HCT116 (cell line): ENCODE data around the gene DBF4. TPM values are rescaled to one million over a fixed set of nuclear protein-coding genes. Genes with fewer than 3 reads are reported as not detected.
A peak's percentile ranks its signal among the peaks of the same experiment; 100 is the strongest.

Experiments
- ATAC-seq: fragments of 200-7000 bp; cut with Tn5 transposase; 2 replicates; pipeline ENCODE4 v1.9.1; 2020; ENCODE audit warnings: mild to moderate bottlenecking, moderate library complexity
- BruUV-seq: library from RNA; stranded (reverse); fragments of 400-500 nt; replicated peaks from 2 replicates; lab custom pipeline; 2021; lab: Mats Ljungman, UMichigan
- CTCF ChIA-PET: fragments of 300-600 bp; sonication (Branson Sonifier 250); formaldehyde crosslinking; loops from one replicate; lab custom pipeline; 2021; ENCODE audit warnings: antibody characterized with exemption; lab: Charles Lee
- POLR2A ChIA-PET: fragments of 300-600, 350-600 bp; sonication (Branson Sonifier 250); formaldehyde crosslinking; loops from one replicate; lab custom pipeline; 2021; ENCODE audit warnings: antibody characterized with exemption; lab: Charles Lee
- RAD21 ChIA-PET, 2 experiments: fragments of 300-600 bp; sonication (Branson Sonifier 250); formaldehyde crosslinking; loops; one replicate each; lab custom pipeline; 2023; ENCODE audit warnings: low total read pairs in 2 of 2; ENCODE audit not compliant: uncharacterized antibody in 2 of 2, unreplicated experiment in 2 of 2, low non-redundant PET in 1 of 2; lab: Charles Lee
- DNase-seq: peaks from one replicate; pipeline ENCODE4 v3.0.0-alpha.2; 2010; ENCODE audit warnings: low read depth, low spot score
- H2AFZ ChIP-seq: fragments of 200-600 bp; shearing (Covaris generic), sonication (generic); 2 replicates; pipeline ENCODE4 v1.6.1; 2017; ENCODE audit warnings: low read depth, mixed run types, mixed read lengths, antibody characterized with exemption, low read length; ENCODE audit not compliant: poor library complexity, severe bottlenecking
- H3K27ac ChIP-seq: 2 replicates; pipeline ENCODE4 v1.5.1; 2012; ENCODE audit warnings: low read depth, low read length
- H3K27me3 ChIP-seq: fragments of 200-600 bp; sonication (generic); 2 replicates; pipeline ENCODE4 v1.6.1; 2016; ENCODE audit warnings: mixed run types, low read length, mixed read lengths; ENCODE audit not compliant: insufficient read depth
- H3K36me3 ChIP-seq, 2 experiments: fragments of 200-500 bp in 1 of 2; fragments of 200-600 bp in 1 of 2; sonication (Bioruptor generic) in 1 of 2; sonication (generic) in 1 of 2; 2 replicates each; pipeline versions ENCODE4 v1.5.1 to v1.6.1; 2014 to 2016; ENCODE audit warnings: low read length in 2 of 2, inconsistent platforms in 1 of 2, mixed read lengths in 1 of 2, mixed run types in 1 of 2; ENCODE audit not compliant: insufficient read depth in 2 of 2, control insufficient read depth in 1 of 2
- H3K4me1 ChIP-seq, 2 experiments: fragments of 200-600 bp in 1 of 2; sonication (generic) in 1 of 2; 2 replicates each; pipeline versions ENCODE4 v1.5.1 to v1.6.1; 2012 to 2017; ENCODE audit warnings: low read length in 2 of 2, inconsistent platforms in 1 of 2, mild to moderate bottlenecking in 1 of 2, mixed read lengths in 1 of 2, mixed run types in 1 of 2, moderate library complexity in 1 of 2; ENCODE audit not compliant: insufficient read depth in 2 of 2, control insufficient read depth in 1 of 2
- H3K4me2 ChIP-seq: fragments of 200-600 bp; sonication (generic); 2 replicates; pipeline ENCODE4 v1.6.1; 2017; ENCODE audit warnings: mixed run types, low read length, mixed read lengths
- H3K4me3 ChIP-seq, 2 experiments: fragments of 200-600 bp in 1 of 2; sonication (generic) in 1 of 2; replicated peaks in 1 of 2; 2 replicates each; pipeline ENCODE4 v1.5.1; 2011 to 2016; ENCODE audit warnings: low read length in 2 of 2, control low read depth in 1 of 2, low read depth in 1 of 2, mild to moderate bottlenecking in 1 of 2, mixed read lengths in 1 of 2, mixed run types in 1 of 2
- H3K79me2 ChIP-seq: fragments of 200-600 bp; sonication (generic); 2 replicates; pipeline ENCODE4 v1.6.1; 2017; ENCODE audit warnings: mild to moderate bottlenecking, mixed run types, low read length, moderate library complexity, mixed read lengths; ENCODE audit not compliant: insufficient read depth
- H3K9ac ChIP-seq: fragments of 200-600 bp; sonication (generic); 2 replicates; pipeline ENCODE4 v1.6.1; 2016; ENCODE audit warnings: low read length, mixed read lengths
- H3K9me2 ChIP-seq: fragments of 200-600 bp; sonication (generic), shearing (Covaris generic); 2 replicates; pipeline ENCODE4 v1.6.1; 2017; ENCODE audit warnings: mixed run types, mild to moderate bottlenecking, moderate library complexity; ENCODE audit not compliant: insufficient read depth
- H3K9me3 ChIP-seq, 2 experiments: fragments of 200-500 bp in 1 of 2; fragments of 200-600 bp in 1 of 2; sonication (Bioruptor generic) in 1 of 2; sonication (generic) in 1 of 2; 2 replicates each; pipeline ENCODE4 v1.6.1; 2014 to 2017; ENCODE audit warnings: low read length in 2 of 2, mixed read lengths in 2 of 2, inconsistent platforms in 1 of 2, low read depth in 1 of 2, mild to moderate bottlenecking in 1 of 2, mixed run types in 1 of 2, moderate library complexity in 1 of 2; ENCODE audit not compliant: control insufficient read depth in 1 of 2, insufficient read depth in 1 of 2
- H4K20me1 ChIP-seq: fragments of 200-600 bp; sonication (generic), shearing (Covaris generic); 2 replicates; pipeline ENCODE4 v1.6.1; 2017; ENCODE audit warnings: mixed run types, mild to moderate bottlenecking, moderate library complexity; ENCODE audit not compliant: insufficient read depth
- CEBPB ChIP-seq: IDR thresholded peaks from 2 replicates; pipeline ENCODE4 v1.6.1; 2012; ENCODE audit warnings: low read depth
- CTCF ChIP-seq, 3 experiments: fragments of 200-600 bp in 1 of 3; sonication (generic) in 1 of 3; IDR thresholded peaks in 2 of 3; conservative IDR thresholded peaks in 1 of 3; 2 replicates each; pipeline ENCODE4 v1.5.1; 2012 to 2017; ENCODE audit warnings: low read depth in 2 of 3, low read length in 2 of 3, antibody characterized with exemption in 1 of 3, borderline replicate concordance in 1 of 3, control low read depth in 1 of 3, mild to moderate bottlenecking in 1 of 3, mixed read lengths in 1 of 3, mixed run types in 1 of 3, moderate library complexity in 1 of 3; ENCODE audit not compliant: insufficient read depth in 1 of 3
- EGR1 ChIP-seq: IDR thresholded peaks from 2 replicates; pipeline ENCODE4 v1.6.1; 2012; ENCODE audit warnings: low read depth
- ELF1 ChIP-seq: IDR thresholded peaks from 2 replicates; pipeline ENCODE4 v1.6.1; 2012; ENCODE audit warnings: low read depth, borderline replicate concordance
- EZH2phosphoT487 ChIP-seq: fragments of 200-600 bp; IDR thresholded peaks from 2 replicates; pipeline ENCODE4 v1.6.1; 2018; ENCODE audit warnings: antibody characterized with exemption, borderline replicate concordance
- MAX ChIP-seq: IDR thresholded peaks from 2 replicates; pipeline ENCODE4 v1.6.1; 2012
- POLR2AphosphoS5 ChIP-seq: IDR thresholded peaks from 2 replicates; pipeline ENCODE4 v1.6.1; 2011; ENCODE audit warnings: mild to moderate bottlenecking, low read depth, low read length, moderate library complexity
- REST ChIP-seq: IDR thresholded peaks from 2 replicates; pipeline ENCODE4 v1.6.1; 2012; ENCODE audit warnings: low read depth
- SP1 ChIP-seq: IDR thresholded peaks from 2 replicates; pipeline ENCODE4 v1.6.1; 2012; ENCODE audit warnings: low read depth
- YY1 ChIP-seq: IDR thresholded peaks from 2 replicates; pipeline ENCODE4 v1.6.1; 2011; ENCODE audit warnings: low read length, low read depth, moderate library complexity, mild to moderate bottlenecking; ENCODE audit not compliant: insufficient replicate concordance; ENCODE audit errors: extremely low read depth
- intact Hi-C: fragments of 100-400 bp; cut with micrococcal nuclease; formaldehyde crosslinking; loops from 2 replicates; pipeline ENCODE4 v1.10.0; 2022
- total RNA-seq: library from RNA; stranded (reverse); gene quantifications from one replicate; pipeline ENCODE4 v1.2.1, GENCODE V29; 2021; ENCODE audit not compliant: unreplicated experiment
- TF ChIP-seq, protein P1 (sequence below): IDR thresholded peaks from 2 replicates; pipeline ENCODE4 v1.6.1; 2011; ENCODE audit warnings: mild to moderate bottlenecking, low read length, moderate library complexity; ENCODE audit not compliant: insufficient replicate concordance; ENCODE audit errors: extremely low read depth
- TF ChIP-seq, protein P2 (sequence below): IDR thresholded peaks from 2 replicates; pipeline ENCODE4 v1.6.1; 2012

DBF4 gene
- total RNA-seq, 1 experiment from 2014 or later = 62.2 TPM

GRCh38 chr7:87878208-87878735 lies 2.0 kb downstream of the DBF4 start:
- BruUV-seq = no TSS peak
- ATAC-seq (no peak), DNase-seq (no peak)
- CTCF ChIA-PET = no interaction called here
- peaks cover 4% of the 10 kb centered on the region; the same call in 1 of the 2 replicates for H4K20me1 ChIP-seq
- H2AFZ ChIP-seq = no peak overlapping the region
- H3K4me1 ChIP-seq = peaks cover 3 to 18% of the 10 kb centered on the region in 2 experiments; a peak in 3 of 4 replicates
- no peak overlapping the region for H3K27ac ChIP-seq
- H3K4me2 ChIP-seq = peak overlapping the region; percentile 85
- intact Hi-C loops = no loop called here
- TF ChIP-seq EZH2phosphoT487 (no peak), MAX (no peak), CEBPB (no peak), SP1 (no peak), EGR1 (no peak), YY1 (no peak), ELF1 (no peak), REST (no peak), POLR2AphosphoS5 (no peak), CTCF (IDR thresholded peaks at IDR 0.05 in 2 of 3, conservative IDR thresholded peaks at IDR 0.05 in 1 of 3; ENCODE audit: borderline replicate concordance in 1 of 3, insufficient read depth in 1 of 3, low read depth in 2 of 3, low read length in 2 of 3) (no peak)
- TF ChIP-seq, protein P1, sequence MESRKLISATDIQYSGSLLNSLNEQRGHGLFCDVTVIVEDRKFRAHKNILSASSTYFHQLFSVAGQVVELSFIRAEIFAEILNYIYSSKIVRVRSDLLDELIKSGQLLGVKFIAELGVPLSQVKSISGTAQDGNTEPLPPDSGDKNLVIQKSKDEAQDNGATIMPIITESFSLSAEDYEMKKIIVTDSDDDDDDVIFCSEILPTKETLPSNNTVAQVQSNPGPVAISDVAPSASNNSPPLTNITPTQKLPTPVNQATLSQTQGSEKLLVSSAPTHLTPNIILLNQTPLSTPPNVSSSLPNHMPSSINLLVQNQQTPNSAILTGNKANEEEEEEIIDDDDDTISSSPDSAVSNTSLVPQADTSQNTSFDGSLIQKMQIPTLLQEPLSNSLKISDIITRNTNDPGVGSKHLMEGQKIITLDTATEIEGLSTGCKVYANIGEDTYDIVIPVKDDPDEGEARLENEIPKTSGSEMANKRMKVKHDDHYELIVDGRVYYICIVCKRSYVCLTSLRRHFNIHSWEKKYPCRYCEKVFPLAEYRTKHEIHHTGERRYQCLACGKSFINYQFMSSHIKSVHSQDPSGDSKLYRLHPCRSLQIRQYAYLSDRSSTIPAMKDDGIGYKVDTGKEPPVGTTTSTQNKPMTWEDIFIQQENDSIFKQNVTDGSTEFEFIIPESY = no peak
- TF ChIP-seq, protein P2, sequence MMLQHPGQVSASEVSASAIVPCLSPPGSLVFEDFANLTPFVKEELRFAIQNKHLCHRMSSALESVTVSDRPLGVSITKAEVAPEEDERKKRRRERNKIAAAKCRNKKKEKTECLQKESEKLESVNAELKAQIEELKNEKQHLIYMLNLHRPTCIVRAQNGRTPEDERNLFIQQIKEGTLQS = no peak
- H3K4me3 ChIP-seq = peak overlapping the region; percentile 75 to 80; a peak in 2 of 4 replicates
- H3K9me2 ChIP-seq = no peaks in the 10 kb centered on the region
- H3K36me3 ChIP-seq = peaks cover 2 to 34% of the 10 kb centered on the region in 2 experiments
- H3K79me2 ChIP-seq = peaks cover 93% of the 10 kb centered on the region
- POLR2A ChIA-PET = interaction anchor here (0.6 kb wide), 1 partner anchor 899 kb away, joined by 4 read pairs; no protein-coding TSS in a partner anchor
- H3K9me3 ChIP-seq = no peaks in the 10 kb centered on the region
- RAD21 ChIA-PET = no interaction called here
- H3K27me3 ChIP-seq = no peaks in the 10 kb centered on the region
- peak overlapping the region; percentile 88; the same call in 1 of the 2 replicates for H3K9ac ChIP-seq
